ENCODE results near the gene ZDHHC6. TPM values are rescaled to one million over a fixed set of nuclear protein-coding genes. Genes with fewer than 3 reads are reported as not detected.

Gene ZDHHC6
- total RNA-seq, 2 experiments from 2014 or later: 31.5 to 33.8 TPM

Other genes with a start within 250 kb of the ZDHHC6 start
- not detected in 2 replicates for gene TECTB, start 163.5 kb downstream of the ZDHHC6 start, total RNA-seq (2014; rRNA removed; shearing (Covaris generic))
- gene TECTB, start 163.5 kb downstream of the ZDHHC6 start, total RNA-seq (2022): not detected in 2 replicates
- 25.4 and 34.4 TPM in 2 replicates for gene ACSL5, start 72.8 kb downstream of the ZDHHC6 start, total RNA-seq (2014; rRNA removed; shearing (Covaris generic))
- 23.0 and 25.3 TPM in 2 replicates for gene ACSL5, start 72.8 kb downstream of the ZDHHC6 start, total RNA-seq (2022)
- gene VTI1A, start 301 bp upstream of the ZDHHC6 start, total RNA-seq (2014; rRNA removed; shearing (Covaris generic)): 39.4 and 70.8 TPM in 2 replicates
- 42.6 and 45.2 TPM in 2 replicates for gene VTI1A, start 301 bp upstream of the ZDHHC6 start, total RNA-seq (2022)